Umbilical cord (tissue), 2 donors: ENCODE data around the gene IGLL5. TPM values are rescaled to one million over a fixed set of nuclear protein-coding genes. Genes with fewer than 3 reads are reported as not detected.

Experiments
- DNase-seq: peaks from one replicate; pipeline ENCODE4 v3.0.0-alpha.2; 2015; ENCODE audit warnings: low spot score
- total RNA-seq: library from RNA; depleted of rRNA; stranded (reverse); fragments of >200 nt; gene quantifications from one replicate; pipeline ENCODE4 v1.2.3, GENCODE V29; 2014; ENCODE audit warnings: low replicate concordance; ENCODE audit not compliant: insufficient read depth

The IGLL5 gene
- total RNA-seq, 1 donor from 2014 or later: 1.9 TPM

DNA sequence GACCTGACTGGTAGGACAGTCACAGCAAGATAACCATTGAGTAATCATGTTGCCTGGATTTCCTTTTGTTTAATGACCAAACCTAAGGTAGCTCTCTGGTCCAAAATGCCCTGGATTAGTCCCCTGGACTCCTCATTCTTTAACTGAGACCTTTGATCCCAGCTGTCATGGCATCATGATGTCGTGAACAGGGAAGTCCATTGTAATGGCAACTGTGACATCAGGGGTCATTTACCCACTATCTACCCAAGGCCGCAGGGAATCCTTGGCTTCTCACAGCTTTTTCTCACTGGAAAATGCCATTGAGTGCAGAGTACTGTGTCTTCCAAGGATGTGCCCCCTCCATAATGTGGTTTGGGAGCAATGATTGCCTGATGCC is 29.1 kb upstream of the IGLL5 start:
- no peak for DNase-seq

DNA sequence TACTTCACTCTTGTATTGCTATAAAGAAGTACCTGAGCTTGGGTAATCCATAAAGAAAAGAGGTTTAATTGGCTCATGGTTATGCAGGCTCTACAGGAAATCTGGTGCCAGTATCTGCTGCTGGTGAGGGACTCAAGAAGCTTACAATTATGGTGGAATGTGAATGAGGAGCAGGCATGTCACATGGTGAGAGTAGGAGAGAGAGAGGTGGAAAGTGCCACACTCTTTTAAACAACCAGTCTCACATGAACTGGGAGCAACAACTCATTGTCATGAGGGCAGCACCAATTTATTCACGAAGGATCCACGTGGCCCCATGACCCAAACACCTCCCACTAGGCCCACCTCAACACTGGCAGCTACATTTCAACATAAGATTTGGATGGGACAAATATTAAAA is 24.6 kb upstream of the IGLL5 start:
- no peak for DNase-seq

DNA sequence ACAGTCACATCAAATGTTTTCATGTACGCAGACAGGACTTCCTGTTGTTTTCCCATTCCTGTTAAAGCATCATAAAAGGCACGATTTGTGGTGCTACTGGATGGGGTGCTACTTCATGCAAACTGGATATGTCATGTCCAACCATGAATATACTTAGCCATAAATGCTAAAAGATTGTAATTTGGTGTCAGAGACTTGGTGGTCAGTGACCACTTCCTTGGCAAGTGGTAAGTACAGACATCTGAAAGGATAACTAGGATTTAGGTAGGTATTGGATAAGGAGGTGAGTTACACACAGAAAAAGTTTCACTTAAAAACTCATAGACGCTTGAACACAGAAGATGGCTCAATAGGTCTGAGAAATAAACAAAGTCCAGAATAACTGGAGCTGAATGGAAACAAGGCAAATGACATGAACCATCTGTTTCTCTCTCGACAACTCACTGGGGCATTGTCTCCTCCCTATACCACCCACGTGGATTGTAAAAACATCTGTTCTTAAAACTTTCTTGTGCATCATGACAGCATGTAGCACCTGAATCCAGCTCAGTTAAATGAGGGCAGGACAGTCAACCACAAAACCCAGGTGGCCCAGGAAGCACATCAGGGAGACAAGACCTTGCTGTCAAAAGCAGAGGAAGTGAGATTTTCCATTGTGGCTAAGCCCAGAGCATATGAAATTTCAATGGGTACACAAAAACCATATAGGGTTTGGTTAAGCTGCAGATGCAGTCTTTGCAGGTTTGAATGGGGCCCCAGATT is 22.1 kb upstream of the IGLL5 start:
- DNase-seq: no peak

- DNase-seq: peak; percentile 28
Measured at GRCh38 chr22:22866381-22867111, 21.1 kb upstream of the IGLL5 start.

DNA sequence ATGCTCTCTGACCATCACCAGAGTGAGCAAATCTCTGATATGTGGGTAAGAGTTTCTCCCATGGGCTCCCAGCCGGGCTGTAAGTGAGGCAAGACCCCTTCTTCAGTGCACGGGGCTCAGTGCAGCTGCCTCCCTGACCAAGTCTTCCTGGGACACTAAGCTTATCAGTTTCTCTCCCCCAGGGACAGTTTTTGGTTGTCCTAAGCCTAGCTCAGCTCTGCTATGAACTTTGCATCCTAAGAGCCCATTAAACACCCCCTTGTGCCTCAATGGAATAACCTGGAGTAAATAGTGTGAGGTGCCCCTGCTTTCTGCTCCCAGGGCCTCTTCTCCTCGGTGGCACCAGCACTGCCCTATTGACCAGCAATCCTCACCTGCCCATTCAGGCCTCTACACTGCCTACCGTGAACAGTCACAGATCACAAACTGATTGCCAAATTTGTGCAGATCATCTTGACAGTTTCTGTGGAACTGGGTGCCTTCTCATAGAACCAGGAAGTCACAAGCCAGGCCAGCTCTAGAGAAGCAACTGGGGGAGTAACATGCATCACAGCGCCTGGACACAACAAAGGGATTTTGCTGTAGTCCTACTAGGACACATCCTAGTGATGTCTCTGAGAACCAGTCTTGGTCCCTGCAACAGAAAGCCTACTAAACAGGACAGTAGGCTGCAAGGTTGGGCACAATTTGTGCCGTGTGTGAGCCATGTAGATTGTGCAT is 19.5 kb upstream of the IGLL5 start:
- no peak for DNase-seq

DNA sequence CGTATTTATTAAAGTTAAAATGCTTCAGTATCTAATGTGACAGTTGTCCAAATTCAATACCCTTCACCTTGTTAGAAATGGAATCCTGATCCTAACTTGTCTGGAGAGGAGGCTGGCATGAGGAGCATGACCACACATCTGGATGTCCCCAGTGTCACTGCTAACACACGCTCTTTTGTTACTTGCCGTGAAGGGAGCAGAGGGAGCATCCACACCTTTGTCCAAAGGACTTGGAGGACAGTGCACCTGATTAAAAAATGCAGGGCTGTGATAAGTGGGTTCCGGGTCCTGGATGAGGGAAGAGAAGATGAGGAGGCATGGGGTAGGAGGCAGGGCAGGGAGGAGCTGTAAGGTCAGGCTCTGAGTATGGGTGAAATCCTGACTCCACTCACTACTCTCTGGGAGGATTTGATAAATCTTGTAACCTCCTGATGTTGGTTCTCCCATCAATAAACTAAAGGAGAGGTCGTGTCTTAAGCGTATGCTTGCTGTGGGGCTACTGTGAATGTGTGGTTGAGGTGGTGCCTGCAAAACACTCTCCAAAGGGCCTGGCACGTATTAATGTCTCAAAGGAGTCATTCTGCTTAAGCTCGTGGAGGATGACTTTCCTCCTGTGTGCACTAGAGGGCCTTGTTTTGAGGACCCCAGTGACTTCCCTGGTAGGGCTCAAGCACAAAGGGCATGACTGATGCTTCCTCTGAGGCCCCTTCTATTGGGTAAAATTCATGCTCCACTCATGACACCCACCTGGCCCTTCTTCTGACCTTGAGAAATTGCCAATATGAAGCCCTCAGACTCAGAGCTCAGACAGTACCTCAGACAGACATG is 16.8 kb upstream of the IGLL5 start:
- DNase-seq: no peak

- no peak for DNase-seq
Measured at GRCh38 chr22:22871536-22872278, 15.9 kb upstream of the IGLL5 start.

DNA sequence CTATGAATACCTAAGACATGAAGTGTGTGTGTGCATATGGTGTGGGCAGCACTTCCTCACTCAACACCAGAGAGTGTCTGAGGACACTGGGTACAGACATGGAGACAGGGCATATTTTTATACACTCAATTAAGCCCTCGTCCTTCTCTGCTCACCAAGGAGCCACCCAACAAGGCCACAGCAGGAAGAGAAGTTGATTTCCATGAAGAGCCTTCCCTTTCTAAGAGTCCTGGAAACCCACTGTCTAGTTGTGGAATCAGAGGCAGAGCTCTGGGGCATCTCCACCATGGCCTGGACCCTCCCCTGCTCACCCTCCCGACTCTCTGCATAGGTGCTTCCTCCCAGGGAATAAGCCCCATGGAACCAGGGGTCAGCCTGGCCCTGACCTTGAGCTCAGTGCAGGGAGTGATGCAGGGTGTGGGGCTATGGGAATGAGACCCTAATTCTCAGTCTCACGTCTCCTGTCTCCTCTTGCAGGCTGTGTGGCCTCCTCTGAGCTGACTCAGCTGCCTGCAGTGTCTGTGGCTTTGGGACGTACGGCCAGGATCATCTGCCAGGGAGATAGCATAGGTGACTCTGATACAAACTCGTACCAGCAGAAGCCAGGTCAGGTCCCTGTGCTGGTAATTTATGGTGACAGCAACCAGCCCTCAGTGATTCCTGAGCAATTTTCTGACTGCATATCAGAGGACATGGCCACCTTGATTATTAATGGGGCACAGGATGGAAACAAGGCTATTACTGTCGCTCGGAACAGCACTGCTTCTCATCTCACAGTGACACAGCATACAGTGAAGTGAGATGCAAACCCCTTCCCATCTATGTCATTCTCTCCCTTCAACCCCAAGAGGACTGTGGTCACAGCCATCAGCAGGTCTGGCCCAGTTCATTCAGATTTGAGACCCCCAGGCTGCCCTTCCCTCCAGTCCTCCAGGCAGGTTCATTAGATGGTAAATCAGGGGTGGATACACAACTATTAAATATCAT is 14.6 kb upstream of the IGLL5 start:
- no peak for DNase-seq

DNA sequence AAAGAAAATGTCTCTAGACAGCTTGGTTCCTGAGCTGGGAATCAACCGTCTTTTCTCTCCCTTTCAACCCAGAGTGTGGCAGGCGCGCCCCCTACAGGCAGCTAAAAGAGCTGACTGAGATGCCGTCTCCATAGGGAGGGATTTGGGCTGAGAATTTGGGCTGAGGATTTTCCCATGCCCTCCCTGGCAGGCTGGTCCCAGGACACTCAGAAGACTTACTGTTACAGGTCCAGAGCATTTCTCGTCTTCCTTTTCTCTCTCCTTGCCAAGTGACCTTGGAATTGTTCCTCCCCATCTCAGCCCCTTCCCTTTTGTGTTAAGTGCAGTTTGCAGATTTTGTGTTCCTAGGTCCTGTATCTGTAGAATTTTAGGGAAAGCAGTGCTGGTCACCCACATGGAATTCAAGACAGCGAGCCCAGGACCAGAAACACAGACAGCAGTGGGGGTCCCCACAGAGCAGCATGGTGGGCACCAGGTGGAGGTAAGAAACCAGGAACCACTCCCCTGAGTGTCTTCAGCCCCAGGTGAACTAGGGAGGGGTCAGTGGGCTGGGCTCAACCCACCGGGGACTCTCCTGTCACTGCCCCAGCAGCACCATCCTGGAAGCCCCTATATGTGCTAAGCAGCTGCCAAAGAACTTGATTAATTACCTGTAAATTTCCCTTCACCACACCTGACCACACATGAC is 9.9 kb upstream of the IGLL5 start:
- peak; percentile 39 for DNase-seq

DNA sequence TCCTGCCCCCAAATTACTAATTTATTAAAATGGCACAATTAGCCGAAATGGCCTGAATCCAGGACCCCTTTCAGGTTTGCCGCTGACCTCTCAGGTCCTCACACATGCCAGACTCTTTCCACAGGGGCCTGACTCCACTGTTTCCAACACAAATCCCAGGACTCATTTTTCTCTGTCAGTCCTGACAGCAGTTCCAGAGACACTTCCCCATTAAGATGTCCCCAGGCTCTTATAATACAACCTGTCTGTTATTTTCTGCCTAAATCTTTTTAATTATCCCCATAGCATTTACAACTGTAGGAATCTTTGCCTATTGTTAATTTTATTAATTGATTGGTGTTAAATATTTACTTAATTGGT is 9.4 kb upstream of the IGLL5 start:
- DNase-seq: no peak

- no peak for DNase-seq
Measured at GRCh38 chr22:22878801-22879674, 8.6 kb upstream of the IGLL5 start.

- DNase-seq: no peak
Measured at GRCh38 chr22:22879675-22880155, 7.9 kb upstream of the IGLL5 start.

DNA sequence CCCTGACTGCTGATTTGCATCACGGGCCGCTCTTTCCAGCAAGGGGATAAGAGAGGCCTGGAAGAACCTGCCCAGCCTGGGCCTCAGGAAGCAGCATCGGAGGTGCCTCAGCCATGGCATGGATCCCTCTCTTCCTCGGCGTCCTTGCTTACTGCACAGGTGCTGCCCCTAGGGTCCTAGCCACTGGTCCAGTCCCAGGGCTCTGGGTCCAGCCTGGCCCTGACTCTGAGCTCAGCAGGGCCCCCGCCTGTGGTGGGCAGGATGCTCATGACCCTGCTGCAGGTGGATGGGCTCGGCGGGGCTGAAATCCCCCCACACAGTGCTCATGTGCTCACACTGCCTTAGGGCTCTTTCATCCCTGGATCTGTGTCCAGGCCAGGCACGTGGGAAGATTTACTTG is 7.0 kb upstream of the IGLL5 start:
- no peak for DNase-seq

- DNase-seq: no peak
Measured at GRCh38 chr22:22881116-22882000, 6.3 kb upstream of the IGLL5 start.

DNA sequence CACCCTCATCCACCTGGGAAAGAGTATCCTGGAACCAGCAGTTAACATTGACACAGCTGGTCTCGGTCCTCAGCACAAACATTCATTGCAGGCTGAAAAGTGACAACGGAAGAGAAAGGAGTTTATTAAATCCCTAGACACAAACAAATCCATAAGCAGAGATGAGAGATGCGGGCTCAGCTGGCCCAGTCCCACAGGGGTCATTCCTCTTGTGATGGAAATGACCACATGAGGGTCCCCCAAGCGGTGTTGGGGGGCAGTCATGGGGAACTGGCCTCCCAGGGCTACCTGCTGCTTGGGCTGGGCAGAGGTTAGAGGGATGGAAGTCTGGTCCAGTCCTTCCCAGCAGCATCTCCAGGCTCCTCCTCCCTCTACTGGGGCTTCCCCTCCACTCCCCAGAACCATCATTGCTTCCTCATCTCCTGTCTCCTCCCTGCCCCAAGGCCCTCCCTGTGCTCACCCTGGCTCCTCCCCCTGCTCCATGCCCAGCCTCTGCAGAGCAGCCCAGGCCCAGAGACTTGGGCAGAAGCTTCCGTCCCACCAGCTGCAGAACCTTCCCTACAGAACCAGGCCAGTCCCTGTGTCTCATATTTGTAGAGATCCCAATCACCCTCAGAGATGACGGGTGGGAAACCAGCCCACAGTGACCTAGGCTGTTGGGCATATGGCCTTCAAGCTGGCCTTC is 5.4 kb upstream of the IGLL5 start:
- no peak for DNase-seq

- DNase-seq: no peak
Measured at GRCh38 chr22:22883090-22883727, 4.4 kb upstream of the IGLL5 start.
